ENCODE data around the gene EIF4E2.

Gene EIF4E2

DNA sequence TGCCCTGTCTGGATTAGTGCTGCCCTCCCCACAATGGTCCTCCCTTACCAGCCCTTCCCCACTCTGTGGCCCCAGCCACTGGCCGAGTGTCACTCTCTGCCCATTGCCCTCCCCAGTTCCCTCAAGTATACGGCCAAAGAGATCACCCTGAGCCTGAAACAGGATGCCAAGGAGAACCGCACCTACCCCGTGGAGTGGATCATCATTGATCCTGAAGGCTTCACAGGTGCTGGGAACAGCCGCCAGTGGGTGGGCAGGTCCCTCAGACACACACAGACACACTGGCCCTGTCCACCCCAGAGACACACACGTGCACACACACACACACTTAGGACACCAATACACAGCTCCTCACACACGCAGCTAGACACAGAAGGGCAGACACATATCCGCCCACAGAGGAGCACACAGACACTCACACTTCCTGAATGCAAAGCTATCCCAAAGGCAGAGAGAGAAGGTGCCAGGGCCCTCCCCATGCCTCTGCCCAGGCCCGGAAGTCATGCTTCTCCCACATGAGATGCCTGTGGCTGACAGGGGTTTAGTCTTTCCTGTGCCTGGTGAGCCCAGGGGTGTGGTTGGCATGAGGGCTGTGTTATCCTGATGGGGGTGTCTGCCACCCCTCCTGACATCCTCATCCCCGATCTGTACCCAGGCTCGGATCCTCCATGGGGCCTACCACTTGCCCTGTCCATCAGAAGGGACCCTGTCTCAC is 21.6 kb upstream of the EIF4E2 start:
- Histone ChIP-seq H2AK5ac (ENCODE audit: low read length, severe bottlenecking) (no peak overlapping the region), H4K8ac (ENCODE audit: low read length) (no peak overlapping the region), H3K79me1 (replicated peaks; ENCODE audit: low read length, poor library complexity, severe bottlenecking) (no peaks in the 10 kb centered on the region), H3K18ac (ENCODE audit: low read depth in 1 of 2, low read length in 2 of 2) (no peak overlapping the region), H3K4ac (ENCODE audit: low read depth in 1 of 2, low read length in 2 of 2) (no peak overlapping the region), H3K23ac (ENCODE audit: low read length in 2 of 2) (no peak overlapping the region), H2BK15ac (ENCODE audit: low read depth, poor library complexity, severe bottlenecking) (no peak overlapping the region), H3K4me2 (ENCODE audit: low read length, poor library complexity, severe bottlenecking) (no peak overlapping the region), H3K27me3 (ENCODE audit: control insufficient read depth in 1 of 2, insufficient read depth in 1 of 2, low read length in 2 of 2) (peaks cover 34 to 70% of the 10 kb centered on the region in 2 experiments), H3K4me1 (ENCODE audit: control insufficient read depth, insufficient read depth, low read depth, low read length) (peaks cover 6% of the 10 kb centered on the region), H3K4me3 (ENCODE audit: insufficient read depth in 1 of 2, low read depth in 1 of 2, low read length in 2 of 2) (no peak overlapping the region), H3K27ac (ENCODE audit: low read length, poor library complexity, severe bottlenecking) (no peak overlapping the region), H2AFZ (ENCODE audit: low read depth, low read length) (no peak overlapping the region), H3K9ac (ENCODE audit: low read length) (no peak overlapping the region), H3K14ac (ENCODE audit: low read length in 2 of 2) (no peak overlapping the region), H2BK120ac (ENCODE audit: low read depth, low read length) (no peak overlapping the region), H3K36me3 (ENCODE audit: control insufficient read depth in 1 of 2, insufficient read depth in 2 of 2, low read depth in 1 of 2, low read length in 2 of 2) (no peaks in the 10 kb centered on the region), H3K9me3 (ENCODE audit: control insufficient read depth, low read length) (no peaks in the 10 kb centered on the region), H2BK5ac (ENCODE audit: low read depth, low read length, poor library complexity, severe bottlenecking) (no peak overlapping the region), H2BK12ac (ENCODE audit: low read length in 2 of 2) (no peak overlapping the region), H4K91ac (ENCODE audit: low read length) (no peak overlapping the region)
- DNase-seq = no peak
- 81% methylated on average over 11 of the region's 11 CpGs for WGBS

DNA sequence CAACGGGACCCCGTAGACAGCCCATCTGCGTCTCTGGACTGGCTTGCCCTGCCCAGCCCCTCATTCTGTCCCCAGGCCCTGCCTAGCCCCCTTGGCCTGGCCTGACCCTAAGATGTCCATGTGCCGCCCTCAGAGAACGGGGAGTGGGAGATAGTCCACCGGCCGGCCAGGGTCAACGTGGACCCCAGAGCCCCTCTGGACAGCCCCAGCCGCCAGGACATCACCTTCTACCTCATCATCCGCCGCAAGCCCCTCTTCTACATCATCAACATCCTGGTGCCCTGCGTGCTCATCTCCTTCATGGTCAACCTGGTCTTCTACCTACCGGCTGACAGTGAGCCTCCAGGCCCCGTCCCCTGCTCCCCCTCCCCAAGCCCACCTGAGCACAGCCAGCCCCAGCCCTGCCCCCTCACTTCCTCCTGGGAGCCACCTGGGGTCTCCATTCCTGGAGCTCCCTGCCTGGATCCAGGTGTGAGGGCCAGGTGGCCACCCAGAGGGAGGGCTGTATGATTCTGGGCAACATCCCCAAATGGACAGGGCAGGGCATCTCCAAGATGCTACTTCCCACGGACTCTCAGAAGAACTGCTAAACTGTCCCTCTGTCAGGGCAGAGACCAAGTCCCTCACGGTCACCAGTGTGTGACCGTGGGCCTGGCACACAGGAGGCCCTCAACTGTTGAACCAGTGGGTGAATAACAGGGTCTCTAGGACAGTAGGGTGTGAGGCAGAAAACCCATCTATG is 20.5 kb upstream of the EIF4E2 start:
- Histone ChIP-seq H3K9me3 (ENCODE audit: control insufficient read depth, low read length) (no peaks in the 10 kb centered on the region), H2AK5ac (ENCODE audit: low read length, severe bottlenecking) (no peak overlapping the region), H2BK120ac (ENCODE audit: low read depth, low read length) (no peak overlapping the region), H2AFZ (ENCODE audit: low read depth, low read length) (no peak overlapping the region), H3K14ac (ENCODE audit: low read length in 2 of 2) (no peak overlapping the region), H3K4me1 (ENCODE audit: control insufficient read depth, insufficient read depth, low read depth, low read length) (peaks cover 2% of the 10 kb centered on the region), H3K4me2 (ENCODE audit: low read length, poor library complexity, severe bottlenecking) (no peak overlapping the region), H3K27me3 (ENCODE audit: control insufficient read depth in 1 of 2, insufficient read depth in 1 of 2, low read length in 2 of 2) (peaks cover 24 to 67% of the 10 kb centered on the region in 2 experiments), H3K9ac (ENCODE audit: low read length) (no peak overlapping the region), H3K27ac (ENCODE audit: low read length, poor library complexity, severe bottlenecking) (no peak overlapping the region), H4K8ac (ENCODE audit: low read length) (no peak overlapping the region), H3K4ac (ENCODE audit: low read depth in 1 of 2, low read length in 2 of 2) (no peak overlapping the region), H4K91ac (ENCODE audit: low read length) (no peak overlapping the region), H3K4me3 (ENCODE audit: insufficient read depth in 1 of 2, low read depth in 1 of 2, low read length in 2 of 2) (no peak overlapping the region), H2BK5ac (ENCODE audit: low read depth, low read length, poor library complexity, severe bottlenecking) (no peak overlapping the region), H3K23ac (ENCODE audit: low read length in 2 of 2) (no peak overlapping the region), H2BK12ac (ENCODE audit: low read length in 2 of 2) (no peak overlapping the region), H3K18ac (ENCODE audit: low read depth in 1 of 2, low read length in 2 of 2) (no peak overlapping the region), H3K36me3 (ENCODE audit: control insufficient read depth in 1 of 2, insufficient read depth in 2 of 2, low read depth in 1 of 2, low read length in 2 of 2) (no peaks in the 10 kb centered on the region), H3K79me1 (replicated peaks; ENCODE audit: low read length, poor library complexity, severe bottlenecking) (no peaks in the 10 kb centered on the region), H2BK15ac (ENCODE audit: low read depth, poor library complexity, severe bottlenecking) (no peak overlapping the region)
- WGBS = 87% methylated on average over 17 of the region's 17 CpGs
- no peak for DNase-seq

DNA sequence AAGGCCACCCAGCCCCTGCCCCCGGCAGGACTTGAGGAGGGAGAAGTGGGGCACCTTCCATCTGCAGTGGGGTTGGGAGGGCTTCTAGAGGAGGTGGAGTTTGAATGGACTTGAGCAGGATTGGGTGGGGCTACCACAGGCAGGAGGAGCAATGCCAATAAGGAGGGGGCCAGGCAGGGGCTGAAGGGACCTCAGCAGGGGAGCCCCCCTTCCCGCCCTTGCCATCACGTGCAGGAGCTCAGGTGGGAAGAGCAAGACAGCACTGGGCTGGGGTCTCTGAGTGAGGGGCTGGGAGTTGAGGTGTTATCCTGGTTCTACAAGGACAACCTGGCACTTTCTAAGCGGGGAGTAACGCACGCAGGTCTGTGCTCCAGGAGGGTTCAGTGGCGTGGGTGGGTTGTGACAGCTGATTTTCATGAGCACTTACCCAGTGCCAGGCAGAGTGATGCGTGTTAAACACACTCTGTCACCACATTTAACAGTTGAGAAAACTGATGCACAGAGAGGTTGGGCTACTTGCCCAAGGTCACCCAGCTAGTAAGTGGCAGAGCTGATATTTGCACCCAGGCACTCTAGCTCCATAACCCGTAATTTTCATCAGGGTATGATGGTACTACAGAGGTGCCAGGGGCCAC is 19.7 kb upstream of the EIF4E2 start:
- no peak overlapping the region for H2AFZ ChIP-seq (ENCODE audit: low read depth, low read length)
- no peak overlapping the region for H3K27ac ChIP-seq (ENCODE audit: low read length, poor library complexity, severe bottlenecking)
- H3K9me3 ChIP-seq (ENCODE audit: control insufficient read depth, low read length) = peaks cover 3% of the 10 kb centered on the region
- H3K23ac ChIP-seq (ENCODE audit: low read length in 2 of 2) = no peak overlapping the region
- peaks cover 24 to 65% of the 10 kb centered on the region in 2 experiments for H3K27me3 ChIP-seq (ENCODE audit: control insufficient read depth in 1 of 2, insufficient read depth in 1 of 2, low read length in 2 of 2)
- no peak overlapping the region for H4K8ac ChIP-seq (ENCODE audit: low read length)
- H3K4me3 ChIP-seq (ENCODE audit: insufficient read depth in 1 of 2, low read depth in 1 of 2, low read length in 2 of 2) = no peak overlapping the region
- H3K79me1 ChIP-seq (replicated peaks; ENCODE audit: low read length, poor library complexity, severe bottlenecking) = no peaks in the 10 kb centered on the region
- H3K9ac ChIP-seq (ENCODE audit: low read length) = no peak overlapping the region
- no peak overlapping the region for H2BK15ac ChIP-seq (ENCODE audit: low read depth, poor library complexity, severe bottlenecking)
- H2BK12ac ChIP-seq (ENCODE audit: low read length in 2 of 2) = no peak overlapping the region
- no peak overlapping the region for H2BK120ac ChIP-seq (ENCODE audit: low read depth, low read length)
- H2AK5ac ChIP-seq (ENCODE audit: low read length, severe bottlenecking) = no peak overlapping the region
- H2BK5ac ChIP-seq (ENCODE audit: low read depth, low read length, poor library complexity, severe bottlenecking) = no peak overlapping the region
- no peak overlapping the region for H4K91ac ChIP-seq (ENCODE audit: low read length)
- no peak overlapping the region for H3K4me2 ChIP-seq (ENCODE audit: low read length, poor library complexity, severe bottlenecking)
- no peak overlapping the region for H3K14ac ChIP-seq (ENCODE audit: low read length in 2 of 2)
- H3K36me3 ChIP-seq (ENCODE audit: control insufficient read depth in 1 of 2, insufficient read depth in 2 of 2, low read depth in 1 of 2, low read length in 2 of 2) = no peaks in the 10 kb centered on the region
- peaks cover 2% of the 10 kb centered on the region for H3K4me1 ChIP-seq (ENCODE audit: control insufficient read depth, insufficient read depth, low read depth, low read length)
- H3K18ac ChIP-seq (ENCODE audit: low read depth in 1 of 2, low read length in 2 of 2) = no peak overlapping the region
- no peak for DNase-seq
- H3K4ac ChIP-seq (ENCODE audit: low read depth in 1 of 2, low read length in 2 of 2) = no peak overlapping the region
- 74% methylated on average over 9 of the region's 9 CpGs for WGBS

DNA sequence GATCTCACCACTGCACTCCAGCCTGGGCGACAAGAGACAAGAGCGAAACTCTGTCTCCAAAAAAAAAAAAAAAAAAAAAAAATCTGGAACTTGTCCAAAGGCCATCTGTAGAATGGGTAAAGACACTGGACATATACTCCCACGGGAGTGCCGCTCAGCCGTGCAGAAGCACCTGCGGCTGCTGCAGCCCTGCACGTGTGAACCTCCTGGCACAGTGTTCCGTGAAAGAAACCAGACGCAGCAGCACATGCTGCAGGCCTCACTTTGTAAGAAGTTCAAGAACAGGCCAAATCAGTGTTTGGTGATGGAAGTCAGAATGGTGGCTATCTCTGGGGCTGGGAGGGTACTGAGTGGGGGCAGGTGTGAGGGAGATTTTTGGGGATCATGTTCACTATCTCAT is 18.1 kb upstream of the EIF4E2 start:
- no peak overlapping the region for H3K18ac ChIP-seq (ENCODE audit: low read depth in 1 of 2, low read length in 2 of 2)
- H3K9me3 ChIP-seq (ENCODE audit: control insufficient read depth, low read length) = peaks cover 11% of the 10 kb centered on the region
- no peak overlapping the region for H3K4me3 ChIP-seq (ENCODE audit: insufficient read depth in 1 of 2, low read depth in 1 of 2, low read length in 2 of 2)
- H3K36me3 ChIP-seq (ENCODE audit: control insufficient read depth in 1 of 2, insufficient read depth in 2 of 2, low read depth in 1 of 2, low read length in 2 of 2) = no peaks in the 10 kb centered on the region
- no peak overlapping the region for H3K27ac ChIP-seq (ENCODE audit: low read length, poor library complexity, severe bottlenecking)
- no peak overlapping the region for H3K4me2 ChIP-seq (ENCODE audit: low read length, poor library complexity, severe bottlenecking)
- H3K9ac ChIP-seq (ENCODE audit: low read length) = no peak overlapping the region
- H2AK5ac ChIP-seq (ENCODE audit: low read length, severe bottlenecking) = no peak overlapping the region
- H4K91ac ChIP-seq (ENCODE audit: low read length) = no peak overlapping the region
- no peaks in the 10 kb centered on the region for H3K79me1 ChIP-seq (replicated peaks; ENCODE audit: low read length, poor library complexity, severe bottlenecking)
- no peak overlapping the region for H3K4ac ChIP-seq (ENCODE audit: low read depth in 1 of 2, low read length in 2 of 2)
- H2BK120ac ChIP-seq (ENCODE audit: low read depth, low read length) = no peak overlapping the region
- no peaks in the 10 kb centered on the region for H3K4me1 ChIP-seq (ENCODE audit: control insufficient read depth, insufficient read depth, low read depth, low read length)
- peaks cover 18 to 66% of the 10 kb centered on the region in 2 experiments for H3K27me3 ChIP-seq (ENCODE audit: control insufficient read depth in 1 of 2, insufficient read depth in 1 of 2, low read length in 2 of 2)
- H2BK15ac ChIP-seq (ENCODE audit: low read depth, poor library complexity, severe bottlenecking) = no peak overlapping the region
- H2BK5ac ChIP-seq (ENCODE audit: low read depth, low read length, poor library complexity, severe bottlenecking) = no peak overlapping the region
- no peak overlapping the region for H3K14ac ChIP-seq (ENCODE audit: low read length in 2 of 2)
- no peak overlapping the region for H2AFZ ChIP-seq (ENCODE audit: low read depth, low read length)
- WGBS = 87% methylated on average over 9 of the region's 9 CpGs
- no peak overlapping the region for H4K8ac ChIP-seq (ENCODE audit: low read length)
- no peak for DNase-seq
- H3K23ac ChIP-seq (ENCODE audit: low read length in 2 of 2) = no peak overlapping the region
- no peak overlapping the region for H2BK12ac ChIP-seq (ENCODE audit: low read length in 2 of 2)

Data from mesenchymal stem cell (in vitro differentiated cells and primary cell).